GM19455 (cell line): Measurements from ENCODE around the gene FGA.

ENCODE experiments used
- ATAC-seq: cut with Tn5 transposase; IDR thresholded peaks from one replicate; pipeline ENCODE4 v1.9.1; 2021; ENCODE audit not compliant: unreplicated experiment

FGA gene

DNA sequence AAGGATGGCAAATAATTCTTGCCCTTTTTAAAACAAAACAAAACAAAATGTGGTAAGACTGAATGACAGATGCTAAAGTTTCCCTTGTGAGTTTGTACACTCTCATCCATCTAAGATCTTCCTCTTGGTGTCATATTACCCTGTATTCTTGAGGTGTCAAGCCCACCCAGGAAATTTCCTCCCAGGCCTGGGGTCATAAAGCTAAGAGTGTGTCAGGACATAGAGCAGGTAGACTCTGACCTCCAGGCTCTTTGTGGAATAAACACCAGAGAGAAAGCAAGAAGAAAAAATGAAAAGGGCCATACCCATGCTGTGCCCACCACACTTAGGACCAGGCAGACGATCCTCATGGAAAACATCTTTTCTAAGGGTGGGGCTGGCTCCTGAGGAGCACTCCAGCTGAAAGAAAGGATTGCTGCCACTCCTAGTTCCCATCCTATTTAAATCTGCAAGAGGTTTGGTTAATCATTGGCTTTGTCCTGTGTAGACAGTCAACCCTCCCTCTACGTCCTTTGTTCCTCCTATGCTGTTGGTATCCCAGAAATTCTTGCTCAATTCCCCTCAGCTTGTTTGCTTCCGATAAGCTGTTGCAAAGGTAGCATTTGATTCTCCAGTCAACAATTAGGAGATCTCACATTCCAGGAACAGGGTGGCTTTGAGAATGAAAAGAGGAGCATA lies at the start of gene FGA:
Gene FGA, minus strand, starts transcription at position 414 of the 678 bp plus-strand sequence. Its CDS starts 55 bp downstream, at position 359.
- no peak for ATAC-seq

DNA sequence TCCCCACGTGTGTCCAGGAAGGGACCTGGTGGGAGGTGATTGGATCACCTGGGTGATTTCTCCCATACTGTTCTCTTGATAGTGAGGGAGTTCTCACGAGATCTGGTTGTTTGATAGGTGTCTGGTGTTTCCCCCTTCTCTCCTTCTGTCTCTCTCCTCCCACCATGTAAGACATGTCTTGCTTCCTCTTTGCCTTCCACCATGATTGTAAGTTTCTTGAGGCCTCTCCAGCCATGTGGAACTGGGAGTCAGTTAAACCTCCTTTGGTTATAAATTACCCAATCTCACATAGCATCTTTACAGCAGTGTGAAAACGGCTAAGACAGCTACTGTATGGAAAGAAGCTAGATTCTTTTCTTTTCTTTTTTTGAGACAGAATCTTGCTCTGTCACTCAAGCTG lies 43.5 kb upstream of the FGA start:
- no peak for ATAC-seq

DNA sequence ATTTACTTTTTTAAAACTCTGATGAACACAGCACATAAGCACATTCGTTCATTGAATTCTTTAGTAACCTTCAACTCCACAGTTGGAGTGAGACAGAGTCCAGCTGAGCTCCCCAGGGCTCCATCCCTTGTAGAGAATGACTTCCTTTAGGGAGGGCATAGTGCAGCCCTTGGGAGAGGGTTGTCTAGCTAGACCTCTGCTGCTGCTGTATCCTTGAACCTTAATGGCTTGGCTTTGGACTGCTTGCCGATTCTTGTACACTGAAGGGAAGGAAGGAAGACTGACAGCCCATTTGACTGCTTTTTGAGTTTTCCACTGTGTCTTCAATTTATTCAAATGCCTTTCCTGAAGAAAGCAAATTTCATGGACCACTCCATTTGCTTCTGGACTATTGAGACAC lies 41.3 kb upstream of the FGA start:
- no peak for ATAC-seq

DNA sequence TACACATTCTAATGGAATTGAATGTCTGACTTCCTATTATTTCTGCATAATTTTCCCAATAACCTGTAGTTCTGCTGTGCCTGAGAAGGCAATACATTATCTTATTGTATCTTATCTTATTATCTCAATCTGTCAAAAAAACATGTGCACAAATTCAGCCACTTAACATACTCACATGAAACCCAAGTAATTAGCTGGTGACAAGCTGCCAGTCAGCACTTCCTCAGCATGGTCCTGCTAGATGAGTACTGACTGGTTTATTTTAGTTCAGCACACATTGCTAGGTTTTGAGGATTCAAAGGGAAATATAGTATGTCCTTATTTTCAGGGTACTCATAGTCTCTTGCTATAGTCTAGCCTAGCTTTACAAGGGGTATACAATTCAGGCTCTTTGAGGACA lies 39.8 kb upstream of the FGA start:
- ATAC-seq: no peak

DNA sequence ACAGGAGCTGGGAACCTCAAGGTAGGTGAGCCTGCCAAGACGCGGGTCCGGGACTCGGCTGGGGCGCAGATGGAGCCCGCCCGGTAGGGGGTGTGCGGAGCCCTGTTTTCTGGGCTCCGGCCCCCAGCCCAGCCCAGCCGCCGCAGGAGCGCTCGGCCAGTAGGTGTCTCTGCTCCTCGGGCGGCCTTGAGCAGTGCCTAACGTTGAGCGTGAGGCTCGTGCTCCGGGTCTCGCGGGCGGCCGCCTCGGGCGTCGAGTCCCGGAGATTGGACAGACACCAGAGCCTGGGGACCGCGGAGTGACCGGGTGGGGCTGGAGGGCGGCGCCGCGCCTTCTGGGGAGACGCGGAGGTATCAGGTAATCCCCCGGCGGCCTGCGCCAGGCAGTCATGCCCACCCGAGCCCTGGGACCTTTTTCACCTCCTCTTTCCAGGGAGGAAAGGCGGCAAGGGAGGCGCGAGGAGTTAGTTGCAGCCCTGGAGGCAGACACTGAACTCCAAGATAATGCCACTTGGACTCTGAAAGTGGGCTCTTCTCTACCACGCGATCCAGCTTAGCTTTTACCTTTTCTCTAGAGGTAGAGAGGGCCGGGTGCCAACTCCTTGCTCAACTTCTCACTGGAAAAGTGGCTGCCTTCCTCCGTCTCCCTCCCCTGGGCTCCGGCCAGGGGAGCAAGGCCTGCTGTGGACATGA lies 36.4 kb upstream of the FGA start:
- ATAC-seq: peak; percentile 75

DNA sequence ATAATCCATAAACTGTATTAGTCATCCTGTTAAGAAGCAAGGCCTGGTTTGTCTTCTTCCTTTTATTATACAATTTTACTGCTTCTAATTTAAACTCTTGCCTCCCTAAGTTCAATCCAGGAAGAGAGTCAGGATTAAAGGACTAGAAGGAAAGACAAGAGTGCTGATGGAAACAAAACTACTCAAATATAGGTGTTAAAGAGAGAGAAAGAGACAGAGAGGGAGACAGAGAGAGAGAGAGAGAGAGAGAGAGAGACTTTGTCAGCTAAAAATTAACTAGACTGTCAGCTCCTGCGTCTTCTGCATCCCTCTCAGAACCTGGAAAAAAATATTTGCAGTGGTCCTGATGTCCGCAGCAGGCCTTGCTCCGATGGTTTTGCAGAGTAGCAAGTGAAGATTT lies 35.4 kb upstream of the FGA start:
- ATAC-seq: no peak

DNA sequence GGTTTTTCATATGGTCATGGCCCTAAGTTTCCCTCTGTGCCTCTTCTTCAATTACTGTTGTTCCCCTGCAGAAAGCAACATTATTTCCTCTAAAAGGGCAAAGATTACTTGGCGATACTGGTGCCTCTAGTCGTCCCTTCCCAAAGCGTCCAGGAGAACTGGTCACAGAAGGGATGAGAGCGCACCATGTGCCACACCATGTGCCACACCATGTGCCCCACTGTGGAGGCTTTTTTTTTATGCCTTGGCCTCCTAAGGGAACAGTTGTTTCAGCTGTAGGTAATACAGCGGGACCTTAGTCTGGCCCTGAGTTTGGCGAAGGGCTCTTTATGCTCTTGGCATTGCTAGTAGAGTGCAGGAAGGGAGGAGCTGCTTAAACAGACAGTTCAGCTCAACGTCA lies 33.5 kb upstream of the FGA start:
- ATAC-seq: no peak

DNA sequence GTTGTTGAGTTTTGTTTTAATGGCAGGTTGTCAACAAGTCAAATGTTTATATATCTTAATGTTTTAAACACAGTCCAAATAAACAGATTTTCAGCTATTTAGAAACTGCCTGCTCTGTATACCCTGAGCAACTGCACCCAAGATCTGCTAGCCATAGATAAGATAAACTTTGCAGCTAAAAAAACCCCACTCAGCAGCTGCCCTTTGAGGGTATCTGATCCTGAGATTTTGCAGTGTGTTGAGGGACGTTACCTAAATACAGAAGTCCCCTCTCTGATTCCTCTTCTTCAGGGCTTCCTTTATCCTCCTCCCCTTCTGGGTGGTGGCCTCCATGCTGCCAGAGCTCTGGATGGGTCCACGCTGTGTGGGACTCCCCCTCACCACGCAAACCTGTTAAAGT lies 32.9 kb upstream of the FGA start:
- ATAC-seq: no peak

DNA sequence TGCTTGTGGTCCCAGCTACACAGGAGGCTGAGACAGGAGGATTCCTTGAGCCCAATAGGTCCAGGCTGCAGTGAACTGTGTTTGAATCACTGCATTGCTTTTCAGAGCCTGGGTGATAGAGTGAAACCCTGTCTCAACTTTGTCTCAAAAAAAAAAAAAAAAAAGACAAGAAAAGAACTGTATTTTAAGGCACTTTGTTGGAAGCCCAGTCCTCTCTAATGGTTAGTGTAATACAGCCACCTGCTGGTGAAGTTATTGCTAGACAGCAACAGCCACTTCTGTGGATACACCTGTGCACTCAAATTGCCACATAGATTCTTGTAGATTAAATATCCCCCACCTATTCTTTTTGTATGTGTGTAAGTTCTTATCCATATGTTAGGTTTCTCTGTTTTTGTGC lies 32.1 kb upstream of the FGA start:
- peak; percentile 50 for ATAC-seq

DNA sequence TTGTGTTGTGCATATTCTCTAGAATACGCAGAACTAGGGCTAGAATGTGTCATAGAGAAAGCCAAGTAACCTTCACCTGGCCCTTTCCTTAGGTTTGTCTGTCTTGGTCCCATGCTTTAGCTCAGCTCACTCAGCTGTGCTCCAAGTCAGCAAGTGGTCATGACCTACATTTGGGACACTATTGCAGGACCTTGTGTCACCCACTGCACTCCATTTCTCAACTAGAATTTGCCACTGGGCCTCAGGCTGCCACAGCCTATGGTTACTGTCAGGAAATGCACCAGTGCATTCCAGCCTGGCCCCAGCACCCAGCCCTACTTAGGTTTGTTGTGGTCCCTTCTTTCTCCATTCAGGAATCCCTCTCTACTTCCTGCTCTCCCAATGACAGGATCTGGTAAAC lies 29.6 kb upstream of the FGA start:
- ATAC-seq: no peak

DNA sequence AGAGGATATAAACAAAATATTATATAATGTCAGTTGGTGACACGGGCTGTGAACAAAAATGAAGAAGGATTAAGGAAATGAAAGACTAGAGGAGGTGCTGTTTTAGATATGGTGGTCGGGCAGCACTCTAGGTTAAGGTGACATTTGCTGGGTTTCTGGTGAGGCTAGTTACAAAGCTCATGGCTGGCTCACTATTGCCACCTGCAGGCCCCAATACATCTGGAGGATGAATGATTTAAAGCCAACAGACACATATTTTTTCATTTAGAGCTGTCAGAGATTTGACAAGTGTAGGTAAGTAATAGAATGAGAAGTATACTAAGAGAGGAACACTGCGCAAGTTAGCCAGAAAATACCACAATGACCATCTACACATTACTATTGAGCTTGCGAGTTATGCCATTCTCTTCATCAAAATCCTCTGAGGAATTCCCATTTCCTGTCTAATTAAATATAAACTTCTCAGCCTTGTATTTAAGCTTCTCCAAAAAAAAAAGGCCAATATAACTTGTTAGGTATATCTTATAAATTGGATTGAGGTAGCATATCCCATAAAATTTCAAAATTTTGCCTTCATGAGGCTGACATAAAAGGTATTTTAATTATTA lies 28.3 kb upstream of the FGA start:
- peak; percentile 65 for ATAC-seq

DNA sequence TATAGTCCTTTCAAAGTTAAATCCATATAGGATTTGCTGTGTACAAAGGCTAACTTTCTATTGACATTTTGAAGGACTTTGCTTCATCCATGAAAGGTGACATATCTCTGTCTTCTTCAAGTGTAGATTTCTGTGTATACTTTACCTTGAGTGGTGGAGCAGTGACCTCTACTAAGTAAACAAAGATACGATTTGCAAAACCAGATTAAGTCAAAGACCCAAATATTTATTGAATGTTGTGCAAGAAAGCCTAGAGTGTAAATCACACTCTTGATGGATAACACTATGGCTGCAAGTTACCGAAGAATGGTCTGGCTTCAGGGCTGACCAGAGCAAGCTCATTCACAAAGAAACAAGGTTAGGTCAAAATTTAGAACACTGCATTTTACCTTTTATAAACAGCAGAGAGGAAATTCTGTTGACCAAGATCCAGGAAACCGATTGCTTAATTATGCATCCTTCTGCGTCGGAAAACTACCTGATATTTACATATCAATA lies 27.3 kb upstream of the FGA start:
- ATAC-seq: no peak

DNA sequence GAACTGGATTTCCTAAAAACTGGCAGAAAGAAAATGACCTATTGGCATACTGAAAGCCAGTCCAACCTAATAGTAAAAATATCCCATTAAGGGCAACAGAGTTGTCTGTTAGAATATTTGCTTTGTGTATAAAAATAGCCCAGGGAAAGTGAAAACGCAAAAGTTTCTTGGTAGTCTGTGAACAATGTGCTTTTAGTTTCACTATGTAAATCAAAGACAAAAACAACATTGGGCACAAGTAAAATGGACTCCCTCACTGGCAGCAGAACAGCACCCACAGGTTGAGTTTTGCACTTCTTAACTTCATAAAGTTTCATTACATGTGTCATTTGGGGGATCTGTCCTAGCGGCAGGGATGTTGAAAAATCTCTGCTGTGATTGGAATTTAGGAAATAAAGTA lies 26.2 kb upstream of the FGA start:
- peak; percentile 93 for ATAC-seq

DNA sequence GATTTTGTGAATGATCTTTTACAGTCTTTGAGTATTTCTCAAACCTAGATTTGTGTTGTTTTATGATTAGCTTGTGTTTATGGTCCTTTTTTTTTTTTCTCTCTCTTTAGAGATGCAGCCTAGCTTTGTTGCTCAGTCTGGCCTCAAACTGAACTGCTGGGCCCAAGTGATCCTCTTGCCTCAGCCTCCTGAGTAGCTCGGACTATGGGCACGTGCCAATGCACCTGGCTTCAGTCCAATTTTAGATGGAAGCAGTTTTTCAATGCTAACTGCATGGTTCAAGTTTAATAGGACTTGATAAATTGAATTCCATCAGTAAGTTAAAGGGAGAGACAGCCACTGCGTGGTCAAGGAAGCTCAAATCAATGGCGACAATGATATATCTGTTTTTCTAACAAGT lies 25.7 kb upstream of the FGA start:
- no peak for ATAC-seq

DNA sequence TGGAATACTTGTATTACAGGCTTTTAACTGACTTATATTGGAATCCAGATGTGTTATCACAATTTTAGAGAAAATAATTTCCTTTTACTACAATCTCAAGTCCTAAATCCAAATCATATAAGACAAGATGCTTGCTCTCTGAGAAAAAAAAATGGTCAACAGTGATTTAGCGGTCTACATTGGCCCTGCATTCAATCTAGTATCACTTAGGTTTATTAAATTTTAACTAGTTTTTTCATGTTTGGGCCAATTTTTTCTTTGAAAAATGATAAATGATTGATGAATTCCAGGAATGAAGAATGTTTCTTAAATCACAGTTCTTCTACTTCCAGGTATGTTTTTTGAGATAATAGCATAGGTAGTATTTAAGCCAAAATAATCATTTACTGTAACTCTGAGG lies 24.7 kb upstream of the FGA start:
- ATAC-seq: no peak

DNA sequence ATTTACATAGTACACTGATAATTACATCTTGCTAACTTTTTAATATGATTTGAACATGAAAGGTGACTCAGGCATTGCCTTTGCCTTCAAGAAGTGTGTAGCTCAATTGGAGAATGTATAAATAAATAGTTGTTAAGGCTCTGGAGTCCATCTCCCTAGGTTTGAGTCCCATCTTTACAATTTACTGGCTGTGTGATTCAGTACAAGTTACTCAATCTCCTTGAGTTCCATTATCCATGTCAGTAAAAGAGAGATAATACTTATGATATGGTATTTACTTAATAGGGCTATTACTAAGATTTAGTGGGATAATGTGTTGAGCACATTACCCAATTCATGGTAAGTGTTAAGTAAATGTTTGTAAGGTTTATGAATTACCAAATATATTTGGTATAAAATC lies 23.8 kb upstream of the FGA start:
- no peak for ATAC-seq

DNA sequence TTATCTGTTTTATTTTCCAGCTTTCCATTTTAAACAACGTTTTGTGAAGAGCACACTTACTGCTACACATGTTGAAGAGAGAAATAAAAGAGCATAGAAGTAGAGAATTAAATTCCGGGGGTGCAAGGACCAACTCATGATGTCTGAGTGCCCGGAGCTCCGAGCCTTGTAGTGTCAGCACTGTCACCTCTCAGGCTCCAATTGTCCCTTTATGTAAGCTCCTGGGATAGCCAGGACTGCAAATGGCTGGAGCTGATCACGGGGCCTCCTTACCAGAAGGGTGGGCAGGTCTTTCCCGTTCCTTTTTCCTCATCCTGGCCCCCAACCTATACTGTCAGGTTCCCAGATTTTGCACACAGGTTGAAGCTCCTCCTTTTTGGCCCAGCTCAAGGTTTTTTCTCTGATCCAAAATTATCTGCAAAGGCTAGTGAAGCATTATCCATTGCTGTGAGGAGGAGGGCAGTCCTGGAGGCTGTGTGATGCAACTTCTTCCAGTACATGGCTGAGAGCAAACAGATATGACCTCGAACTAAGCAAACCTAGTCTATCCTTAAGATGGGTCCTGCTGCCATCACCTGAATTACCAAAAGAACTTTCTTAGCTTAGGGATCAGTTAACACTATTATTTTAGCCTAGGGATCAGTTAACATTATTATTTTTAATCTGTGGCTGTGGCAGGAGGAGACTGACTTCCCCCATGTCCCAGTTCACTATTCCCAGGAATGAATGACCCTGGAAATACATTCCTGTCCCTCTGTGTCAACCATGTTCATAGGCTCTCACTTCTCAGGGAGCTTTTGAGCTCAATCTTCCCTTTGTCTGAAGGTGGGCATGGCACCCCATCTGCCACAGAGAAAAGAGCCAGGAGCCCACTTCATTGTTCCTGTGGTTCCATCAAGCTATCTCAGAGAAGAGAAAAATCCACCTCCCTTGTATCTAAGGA lies 22.2 kb upstream of the FGA start, which contains the start of gene FGG:
Gene FGG, minus strand, starts transcription at position 185 of the 943 bp plus-strand sequence. Its CDS starts 47 bp downstream, at position 138.
- ATAC-seq: no peak

DNA sequence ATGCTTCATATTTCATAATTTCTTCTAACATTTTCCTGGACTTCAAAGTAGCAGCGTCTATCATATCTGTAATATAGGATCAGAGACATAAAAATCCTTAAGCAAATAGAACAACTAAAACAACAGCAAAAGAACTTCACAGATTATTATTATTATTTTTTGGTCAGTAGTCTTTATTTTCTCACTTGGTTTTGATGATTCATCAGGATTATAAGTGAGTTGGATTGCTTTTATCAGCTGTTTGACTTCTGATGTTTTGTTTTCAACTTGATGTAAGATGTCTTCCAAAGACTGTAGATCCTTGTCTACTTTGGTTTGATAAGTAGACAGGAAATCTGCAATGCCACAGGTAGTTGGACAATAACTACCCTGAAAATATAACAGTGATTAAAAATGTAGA lies 21.3 kb upstream of the FGA start:
- no peak for ATAC-seq

DNA sequence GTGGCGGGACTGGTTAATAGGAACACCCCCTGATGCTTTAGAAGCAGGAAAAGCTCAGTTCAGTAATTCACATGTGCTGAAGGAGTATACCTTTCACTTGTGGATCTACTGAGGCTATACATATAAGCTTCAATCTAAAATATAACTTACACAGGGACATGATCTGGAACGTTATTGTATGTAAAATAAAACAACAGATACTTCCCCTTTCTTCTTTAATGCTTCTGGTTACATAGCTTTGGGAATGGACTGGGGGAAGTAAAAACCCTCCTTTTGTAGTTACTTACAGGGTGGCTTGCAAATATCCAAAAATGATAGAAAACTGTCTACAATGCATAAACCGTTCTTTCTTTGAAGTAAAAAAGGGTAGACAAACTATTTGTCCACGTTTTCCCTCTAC lies 20.0 kb upstream of the FGA start:
- ATAC-seq: no peak

DNA sequence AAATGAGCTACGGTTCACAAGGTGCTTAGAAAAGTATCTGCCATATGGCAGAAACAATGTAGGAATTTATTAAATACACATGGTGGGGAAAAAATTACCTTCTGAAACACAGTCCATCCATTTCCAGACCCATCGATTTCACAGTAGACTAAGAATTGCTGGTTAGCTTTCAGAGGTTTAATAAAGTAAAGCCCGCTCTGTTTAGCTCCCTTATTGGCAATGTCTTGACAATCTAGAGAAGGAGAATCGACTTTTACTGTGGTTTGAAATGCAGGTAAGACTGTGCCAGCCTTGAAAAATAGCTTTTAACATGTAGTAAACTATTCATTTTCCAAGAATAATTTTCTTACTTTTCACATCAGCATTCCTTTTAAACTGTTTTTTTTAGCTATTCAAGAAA lies 19.0 kb upstream of the FGA start:
- no peak for ATAC-seq
